ENCODE results near the gene MBP. TPM values are rescaled to one million over a fixed set of nuclear protein-coding genes. Genes with fewer than 3 reads are reported as not detected.
"Not testable (repeated sequence)": the region's sequence is repeated elsewhere in the genome, so short reads cannot be mapped to it uniquely, and the experiment has no call there.

Gene MBP
- total RNA-seq, 4 donors from 2014 or later = 23.2 to 34.7 (median 28.2) TPM

DNA sequence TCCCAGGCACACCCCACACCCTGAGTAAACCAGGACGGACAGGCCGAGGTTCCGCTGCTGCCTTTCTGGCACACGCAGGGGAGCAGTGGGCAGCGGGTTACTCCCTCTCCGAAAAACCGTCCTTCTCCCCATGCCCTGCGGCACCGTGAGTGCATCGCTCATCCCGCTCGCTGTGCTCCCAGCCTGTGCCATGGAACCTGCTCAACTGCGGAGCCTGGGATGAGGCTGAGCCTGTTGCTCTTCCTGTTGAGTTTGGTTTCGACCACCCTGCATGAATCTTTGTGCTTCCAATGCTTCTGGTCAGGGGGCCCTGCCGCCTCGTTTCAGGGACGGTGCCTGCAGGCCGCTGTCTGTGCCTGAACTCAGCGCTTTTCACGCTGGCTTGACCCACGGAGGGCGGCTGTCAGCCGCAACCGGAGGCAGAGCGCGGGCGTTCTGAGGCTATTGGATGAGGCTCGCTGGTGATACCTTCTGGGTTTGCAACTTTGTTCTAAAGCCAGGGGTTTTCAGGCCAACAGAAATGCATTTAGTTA lies 106.7 kb downstream of the MBP start:
- H3K4me1 ChIP-seq = no peaks in the 10 kb centered on the region
- WGBS, 2 donors (ENCODE audit: low coverage in 1 of 2) = 93% methylated on average over 3 to 10 of the region's 28 CpGs
- no peak for ATAC-seq
- H3K27me3 ChIP-seq = no peaks in the 10 kb centered on the region
- no peak overlapping the region for H3K4me3 ChIP-seq
- peaks cover 0 to 18% of the 10 kb centered on the region in 2 donors for H3K36me3 ChIP-seq
- TF ChIP-seq POLR2AphosphoS5 (IDR thresholded peaks at IDR 0.05) = no peak
- TF ChIP-seq, protein P1, sequence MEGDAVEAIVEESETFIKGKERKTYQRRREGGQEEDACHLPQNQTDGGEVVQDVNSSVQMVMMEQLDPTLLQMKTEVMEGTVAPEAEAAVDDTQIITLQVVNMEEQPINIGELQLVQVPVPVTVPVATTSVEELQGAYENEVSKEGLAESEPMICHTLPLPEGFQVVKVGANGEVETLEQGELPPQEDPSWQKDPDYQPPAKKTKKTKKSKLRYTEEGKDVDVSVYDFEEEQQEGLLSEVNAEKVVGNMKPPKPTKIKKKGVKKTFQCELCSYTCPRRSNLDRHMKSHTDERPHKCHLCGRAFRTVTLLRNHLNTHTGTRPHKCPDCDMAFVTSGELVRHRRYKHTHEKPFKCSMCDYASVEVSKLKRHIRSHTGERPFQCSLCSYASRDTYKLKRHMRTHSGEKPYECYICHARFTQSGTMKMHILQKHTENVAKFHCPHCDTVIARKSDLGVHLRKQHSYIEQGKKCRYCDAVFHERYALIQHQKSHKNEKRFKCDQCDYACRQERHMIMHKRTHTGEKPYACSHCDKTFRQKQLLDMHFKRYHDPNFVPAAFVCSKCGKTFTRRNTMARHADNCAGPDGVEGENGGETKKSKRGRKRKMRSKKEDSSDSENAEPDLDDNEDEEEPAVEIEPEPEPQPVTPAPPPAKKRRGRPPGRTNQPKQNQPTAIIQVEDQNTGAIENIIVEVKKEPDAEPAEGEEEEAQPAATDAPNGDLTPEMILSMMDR (IDR thresholded peaks at IDR 0.05) = no peak
- no peak for TF ChIP-seq EP300 (IDR thresholded peaks at IDR 0.05)
- TF ChIP-seq POLR2A (IDR thresholded peaks at IDR 0.05) = no peak
- H3K9me3 ChIP-seq = no peaks in the 10 kb centered on the region
- H3K27ac ChIP-seq = no peak overlapping the region

DNA sequence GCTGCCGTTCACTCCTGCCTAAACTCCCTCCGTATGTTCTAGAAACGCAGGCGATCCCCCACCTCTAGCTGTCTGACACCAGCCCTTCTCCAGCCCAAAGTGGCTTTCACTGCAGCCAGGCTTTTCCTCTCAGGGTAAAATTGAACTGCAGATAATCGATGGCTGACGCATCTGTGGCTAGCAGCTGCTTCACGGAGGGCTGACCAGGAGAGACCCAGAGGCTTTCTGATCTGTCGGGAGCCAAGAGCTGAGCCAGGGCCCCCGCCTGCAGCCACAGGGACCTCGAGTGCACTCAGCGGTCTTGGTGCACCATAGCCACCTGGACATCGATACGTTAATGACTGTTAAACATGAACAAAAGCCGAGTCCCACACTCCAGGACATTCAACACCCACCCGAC lies 107.5 kb downstream of the MBP start:
- Histone ChIP-seq H3K27me3 (no peaks in the 10 kb centered on the region), H3K4me3 (no peak overlapping the region), H3K9me3 (no peaks in the 10 kb centered on the region), H3K4me1 (no peaks in the 10 kb centered on the region), H3K36me3 (peaks cover 0 to 18% of the 10 kb centered on the region in 2 donors), H3K27ac (no peak overlapping the region)
- TF ChIP-seq EP300 (IDR thresholded peaks at IDR 0.05) = no peak
- 73 to 78% methylated on average over 5 to 6 of the region's 15 CpGs for WGBS, 2 donors (ENCODE audit: low coverage in 1 of 2)
- ATAC-seq = no peak

DNA sequence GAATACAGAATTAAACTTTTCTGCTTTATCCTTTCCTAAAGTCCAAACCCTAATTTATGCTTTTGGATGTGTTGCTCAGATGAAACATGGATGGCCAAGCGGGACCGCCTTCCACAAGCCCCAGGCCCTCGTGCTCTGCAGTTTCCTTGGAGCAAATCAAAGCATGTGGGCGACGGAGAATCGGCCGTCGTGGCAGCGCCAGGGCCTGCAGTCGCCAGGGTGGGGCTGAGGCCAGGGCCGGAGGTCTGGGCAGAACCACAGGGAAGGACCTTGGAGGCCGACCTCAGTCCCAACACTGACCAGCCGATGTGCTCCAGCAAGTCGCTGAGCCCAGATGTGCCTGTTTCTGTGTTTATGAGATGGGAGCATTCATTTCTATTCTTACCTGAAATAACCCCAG lies 108.1 kb downstream of the MBP start:
- no peak overlapping the region for H3K4me3 ChIP-seq
- H3K9me3 ChIP-seq = no peaks in the 10 kb centered on the region
- H3K36me3 ChIP-seq = peaks cover 0 to 18% of the 10 kb centered on the region in 2 donors
- TF ChIP-seq EP300 (IDR thresholded peaks at IDR 0.05) (no peak), POLR2A (IDR thresholded peaks at IDR 0.05) (no peak)
- H3K4me1 ChIP-seq = no peaks in the 10 kb centered on the region
- no peaks in the 10 kb centered on the region for H3K27me3 ChIP-seq
- no peak overlapping the region for H3K27ac ChIP-seq
- WGBS, 2 donors (ENCODE audit: low coverage in 1 of 2) = 86 to 92% methylated on average over 5 to 9 of the region's 14 CpGs
- ATAC-seq = no peak

DNA sequence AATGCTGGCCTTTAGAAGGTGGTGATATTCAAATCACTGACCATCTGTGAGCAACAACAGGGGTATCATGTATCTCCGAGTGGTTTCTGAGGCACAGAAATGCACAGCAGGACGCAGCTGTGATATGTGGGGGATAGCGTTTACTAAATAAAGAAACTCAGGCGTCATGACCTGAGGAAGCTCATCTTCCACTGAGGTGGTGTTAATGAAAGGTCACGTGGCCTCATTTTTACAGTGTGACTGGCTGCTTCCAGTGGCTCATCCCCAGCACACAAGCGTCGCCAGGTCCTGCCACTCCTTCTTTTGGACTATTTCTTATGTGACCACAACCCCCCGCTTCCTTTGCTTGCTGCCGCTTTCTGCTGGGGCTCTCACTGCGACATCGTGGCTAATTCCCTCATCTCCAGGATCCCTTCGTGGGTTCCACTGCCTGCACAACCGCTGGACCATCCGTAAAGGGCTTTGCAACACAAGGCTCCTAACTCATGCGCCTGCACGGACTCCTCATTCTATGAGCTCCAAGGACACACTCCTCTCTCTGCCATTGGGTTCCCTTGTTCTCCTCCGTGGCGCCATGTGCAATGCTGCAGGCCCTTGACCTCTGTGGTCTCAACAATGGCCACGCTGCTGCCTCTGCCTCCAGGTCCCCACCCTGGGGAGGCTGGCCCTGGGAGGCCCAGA lies 109.3 kb downstream of the MBP start:
- no peaks in the 10 kb centered on the region for H3K27me3 ChIP-seq
- H3K9me3 ChIP-seq = no peaks in the 10 kb centered on the region
- no peak overlapping the region for H3K27ac ChIP-seq
- H3K4me1 ChIP-seq = no peaks in the 10 kb centered on the region
- H3K36me3 ChIP-seq = peaks cover 0 to 18% of the 10 kb centered on the region in 2 donors
- H3K4me3 ChIP-seq = no peak overlapping the region
- TF ChIP-seq EP300 (IDR thresholded peaks at IDR 0.05) (no peak), POLR2A (IDR thresholded peaks at IDR 0.05) (no peak)
- no peak for ATAC-seq
- WGBS, 2 donors (ENCODE audit: low coverage in 1 of 2) = 55 to 75% methylated on average over 11 to 19 of the region's 19 CpGs

DNA sequence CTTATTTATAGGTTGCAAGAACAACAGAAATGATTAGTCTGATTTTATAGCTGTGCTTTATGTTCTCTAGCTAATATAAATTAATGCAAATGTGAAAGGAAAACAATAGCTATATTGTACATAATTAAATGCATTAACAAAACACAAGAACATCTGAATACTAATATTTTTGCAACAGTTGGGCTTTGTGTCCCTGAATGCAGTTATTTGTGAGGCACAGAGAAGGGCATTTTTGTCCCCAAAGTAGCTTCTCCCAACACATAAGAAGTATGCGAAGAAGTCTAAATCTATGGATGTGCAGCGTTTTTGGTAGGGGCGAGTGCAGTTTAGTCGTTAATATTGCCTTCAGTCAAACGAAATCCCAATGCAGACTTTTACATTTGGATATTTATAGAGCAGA lies 110.0 kb downstream of the MBP start:
- no peaks in the 10 kb centered on the region for H3K9me3 ChIP-seq
- H3K27me3 ChIP-seq = no peaks in the 10 kb centered on the region
- no peaks in the 10 kb centered on the region for H3K4me1 ChIP-seq
- H3K36me3 ChIP-seq = peaks cover 0 to 18% of the 10 kb centered on the region in 2 donors
- no peak for ATAC-seq
- no peak overlapping the region for H3K4me3 ChIP-seq
- WGBS, 2 donors (ENCODE audit: low coverage in 1 of 2) = 73 to 75% methylated on average over 2 to 5 of the region's 5 CpGs
- TF ChIP-seq, protein P1 (IDR thresholded peaks at IDR 0.05) = no peak
- TF ChIP-seq POLR2AphosphoS5 (IDR thresholded peaks at IDR 0.05) (no peak), EP300 (IDR thresholded peaks at IDR 0.05) (no peak), POLR2A (IDR thresholded peaks at IDR 0.05) (no peak)
- no peak overlapping the region for H3K27ac ChIP-seq

DNA sequence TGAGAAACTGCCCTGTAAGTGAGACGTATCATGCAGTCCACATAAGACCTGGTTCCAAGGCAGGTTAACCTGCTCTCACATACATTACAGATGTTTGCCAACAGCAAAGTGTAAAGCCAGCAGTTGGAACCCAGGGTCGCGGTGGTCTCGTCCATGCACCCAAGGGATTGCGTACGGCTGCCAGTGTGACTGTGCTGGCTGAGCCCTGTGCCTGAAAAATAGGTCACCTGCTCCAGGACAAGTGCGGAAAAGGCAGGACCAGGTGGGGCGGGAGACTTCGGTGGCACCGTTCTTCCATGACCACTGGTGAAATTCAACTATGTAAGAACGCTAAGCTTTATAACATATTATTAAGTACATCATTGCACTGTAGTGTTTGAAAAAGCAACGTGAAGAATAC lies 110.5 kb downstream of the MBP start:
- Histone ChIP-seq H3K4me3 (no peak overlapping the region), H3K27ac (no peak overlapping the region), H3K27me3 (no peaks in the 10 kb centered on the region), H3K4me1 (no peaks in the 10 kb centered on the region), H3K9me3 (no peaks in the 10 kb centered on the region), H3K36me3 (peaks cover 0 to 22% of the 10 kb centered on the region in 2 donors)
- TF ChIP-seq POLR2A (IDR thresholded peaks at IDR 0.05) = no peak
- TF ChIP-seq, protein P1 (IDR thresholded peaks at IDR 0.05) = no peak
- ATAC-seq = no peak
- 87 to 91% methylated on average over 7 to 9 of the region's 12 CpGs for WGBS, 2 donors (ENCODE audit: low coverage in 1 of 2)

DNA sequence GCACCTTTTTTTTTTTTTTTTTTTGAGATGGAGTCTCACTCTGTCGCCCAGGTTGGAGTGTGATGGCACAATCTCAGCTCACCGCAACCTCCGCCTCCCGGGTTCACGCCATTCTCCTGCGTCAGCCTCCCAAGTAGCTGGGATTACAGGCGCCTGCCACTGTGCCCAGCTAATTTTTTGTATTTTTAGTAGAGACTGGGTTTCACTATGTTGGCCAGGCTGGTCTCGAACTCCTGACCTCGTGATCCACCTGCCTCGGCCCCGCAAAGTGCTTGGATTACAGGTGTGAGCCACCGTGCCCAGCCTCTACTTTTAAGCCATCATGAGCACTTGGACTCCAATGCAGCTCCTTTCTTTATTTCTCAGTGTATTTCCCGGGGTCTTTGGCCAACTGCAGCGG lies 111.1 kb downstream of the MBP start:
- not testable (repeated sequence) for H3K27ac ChIP-seq, H3K27me3 ChIP-seq, H3K9me3 ChIP-seq, H3K4me3 ChIP-seq, H3K4me1 ChIP-seq, ATAC-seq
- 79 to 90% methylated on average over 6 to 12 of the region's 14 CpGs for WGBS, 2 donors (ENCODE audit: low coverage in 1 of 2)
- H3K36me3 ChIP-seq = peaks cover 0 to 28% of the 10 kb centered on the region in 2 donors
